ENCODE results near the gene ZNF385A.

The ZNF385A gene

DNA sequence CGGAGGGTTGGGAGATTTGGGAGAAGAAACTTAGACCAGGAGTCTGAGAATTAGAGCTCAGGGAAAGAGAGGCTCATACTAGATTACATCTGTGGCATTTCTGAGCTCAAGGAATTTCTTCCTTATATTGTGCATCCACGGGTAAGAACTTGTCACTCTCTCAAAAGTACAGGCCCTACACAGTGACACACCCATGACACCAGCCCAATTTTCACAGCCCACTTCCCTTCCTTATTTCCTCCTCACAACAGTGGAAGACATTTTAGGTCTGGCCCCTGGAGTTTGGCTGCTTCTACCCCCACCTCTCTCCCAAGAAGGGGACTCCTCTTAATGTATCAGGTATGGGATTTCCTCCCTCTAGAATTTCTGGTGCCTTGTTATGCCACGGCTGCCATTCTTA lies 9.2 kb upstream of the ZNF385A start:
- no peak for DNase-seq (ENCODE audit: low read depth in 1 of 2, low spot score in 1 of 2)

DNA sequence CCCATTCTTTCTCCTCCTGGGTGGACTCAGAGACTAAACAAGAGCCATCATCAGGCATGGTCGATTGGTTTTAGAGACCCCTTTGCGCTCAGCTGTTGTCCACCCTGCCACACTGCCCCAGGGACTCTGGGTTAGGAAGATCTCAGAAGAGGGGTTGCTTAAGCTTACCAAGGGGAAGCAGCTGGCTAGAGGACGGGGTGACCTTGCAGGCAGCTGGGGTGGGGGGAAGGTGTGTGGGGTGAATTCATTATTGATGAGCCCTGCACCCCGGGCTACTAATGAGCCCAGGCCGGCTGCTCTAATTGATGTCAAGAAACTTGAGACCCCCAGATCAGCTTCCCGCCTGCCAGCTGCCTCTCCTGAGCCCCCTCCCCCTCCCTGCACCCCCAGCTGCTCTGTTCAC lies 8.7 kb upstream of the ZNF385A start:
- DNase-seq (ENCODE audit: low read depth in 1 of 2, low spot score in 1 of 2), result no peak

DNA sequence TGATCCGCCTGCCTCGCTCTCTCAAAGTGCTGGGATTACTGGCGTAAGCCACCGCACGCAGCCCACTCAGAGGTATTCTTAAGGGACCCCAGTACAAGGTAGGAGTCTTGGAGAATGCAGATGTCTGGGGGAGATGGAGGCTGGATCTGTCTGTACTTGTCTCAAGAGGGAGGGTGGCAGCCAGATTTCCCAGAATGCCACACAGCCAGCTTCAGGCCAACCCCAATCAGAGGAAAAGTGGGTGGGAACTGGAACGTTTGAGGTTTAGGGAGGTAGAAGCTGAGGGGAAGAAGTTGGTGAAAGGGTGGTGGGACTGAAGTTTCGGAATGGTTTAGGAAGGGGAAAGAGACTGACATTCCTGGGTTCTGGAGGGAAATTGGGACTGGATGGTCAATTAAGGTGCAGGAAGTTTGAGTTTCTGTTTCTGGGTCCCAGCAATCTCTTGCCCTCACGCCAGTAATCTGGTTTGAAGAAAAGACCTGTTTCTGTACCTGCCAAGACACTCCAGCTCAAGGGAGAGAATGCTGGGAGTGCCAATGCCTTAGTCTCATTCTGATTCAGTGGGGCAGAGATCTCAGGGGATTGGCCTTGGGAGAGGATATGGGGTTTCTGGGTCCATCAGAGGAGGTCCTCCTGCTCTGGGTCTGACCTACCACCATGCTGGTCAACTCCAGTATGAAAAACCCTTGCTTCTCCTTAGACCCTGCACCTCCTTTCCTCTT lies 8.1 kb upstream of the ZNF385A start:
- no peak for DNase-seq (ENCODE audit: low read depth in 1 of 2, low spot score in 1 of 2)

DNA sequence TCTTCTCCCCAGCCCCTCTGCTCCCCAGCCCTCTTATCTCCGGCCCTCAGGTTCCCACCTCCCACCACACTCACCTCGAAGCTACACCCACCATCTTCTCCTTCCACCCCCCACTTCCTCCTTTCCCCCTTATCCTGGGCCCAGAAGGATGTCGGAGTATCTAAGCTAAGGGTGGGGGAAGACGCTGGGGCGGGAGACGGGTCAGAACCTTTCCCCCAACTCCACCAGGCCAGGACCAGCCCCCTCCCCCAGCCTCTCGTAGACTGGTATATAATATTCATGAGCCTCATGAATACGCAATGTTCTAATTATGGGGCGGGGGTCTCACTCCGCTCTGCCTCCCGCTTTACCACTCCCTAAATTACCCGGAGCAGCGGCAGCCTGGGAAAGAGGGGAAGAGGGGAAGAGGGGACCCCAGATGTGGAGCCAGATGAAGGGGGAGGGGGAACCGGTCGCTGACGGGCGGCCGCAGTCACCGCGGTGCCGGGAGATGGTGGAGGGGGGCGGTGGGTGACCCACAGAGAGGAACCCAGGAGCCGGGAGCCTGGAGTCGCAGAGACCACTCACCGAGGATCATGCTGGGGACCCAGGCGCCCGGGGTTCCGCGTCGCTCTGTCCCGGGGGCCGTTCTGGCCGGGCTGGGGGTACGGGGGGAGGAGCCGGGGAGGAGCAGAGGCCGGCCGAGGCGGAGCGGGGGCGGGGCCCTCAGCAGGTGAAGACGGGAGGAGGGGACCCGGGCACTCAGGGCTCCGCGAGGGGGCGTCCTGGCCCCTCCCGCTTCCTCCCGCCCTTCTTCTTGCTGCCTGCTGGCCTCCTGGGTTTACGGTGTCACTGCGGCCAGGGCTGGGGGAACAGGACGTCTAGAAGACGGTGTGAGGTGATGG lies 6.4 kb upstream of the ZNF385A start:
- DNase-seq (ENCODE audit: low read depth in 1 of 2, low spot score in 1 of 2), result peak; percentile 29 to 59

DNA sequence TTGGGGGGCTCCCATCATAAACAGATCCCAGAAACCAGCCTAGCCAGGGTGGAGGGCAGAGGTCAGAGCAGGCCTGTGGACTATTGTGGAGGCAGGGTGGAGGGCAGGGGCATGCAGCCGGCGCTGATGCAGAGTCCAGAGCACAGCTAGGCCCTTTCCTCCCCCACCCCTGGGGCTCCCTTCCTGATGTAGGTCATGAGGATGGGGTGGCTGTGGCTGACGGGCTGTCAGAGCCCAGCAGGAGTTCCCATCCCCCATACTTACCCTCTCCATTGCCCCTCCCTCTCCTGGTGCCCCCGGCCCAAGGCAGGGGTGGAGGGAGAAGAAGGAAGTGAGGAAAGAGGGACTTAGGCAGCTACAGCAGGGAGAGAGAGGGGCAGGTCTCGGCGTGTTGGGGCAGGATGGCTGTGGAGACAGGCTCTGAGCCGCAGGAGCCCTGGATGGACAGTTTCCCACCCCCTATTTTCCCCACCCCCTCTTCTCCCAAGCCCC lies 5.7 kb upstream of the ZNF385A start:
- no peak for DNase-seq (ENCODE audit: low read depth in 1 of 2, low spot score in 1 of 2)

DNA sequence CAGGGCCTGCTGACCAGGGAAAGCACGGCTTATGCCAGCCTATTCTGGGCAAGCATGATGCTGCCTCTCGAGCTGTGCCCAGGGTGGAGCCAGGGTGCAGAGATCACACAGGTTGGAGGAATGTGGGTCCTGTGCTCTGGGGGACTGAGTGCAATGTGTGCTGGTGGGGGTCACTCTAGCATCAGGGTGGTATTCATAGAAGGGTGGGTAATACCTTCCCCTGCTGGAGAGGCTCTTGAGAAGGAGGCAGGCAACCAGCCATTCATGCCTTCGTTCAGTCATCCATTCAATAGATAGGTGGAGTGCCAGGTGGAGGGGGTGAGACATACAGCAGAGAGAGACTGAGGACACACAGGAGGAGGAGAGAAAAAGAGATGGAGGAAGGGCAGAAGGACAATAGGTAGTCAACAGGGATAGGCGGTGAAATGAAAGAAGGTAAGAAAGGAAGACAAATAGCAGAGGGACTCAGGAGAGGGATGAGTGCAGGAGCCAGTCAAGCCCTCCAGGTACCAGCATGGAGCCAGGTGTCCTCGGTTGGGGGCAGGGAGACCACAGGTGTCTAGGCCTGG lies 5.2 kb upstream of the ZNF385A start:
- no peak for DNase-seq (ENCODE audit: low read depth in 1 of 2, low spot score in 1 of 2)

DNA sequence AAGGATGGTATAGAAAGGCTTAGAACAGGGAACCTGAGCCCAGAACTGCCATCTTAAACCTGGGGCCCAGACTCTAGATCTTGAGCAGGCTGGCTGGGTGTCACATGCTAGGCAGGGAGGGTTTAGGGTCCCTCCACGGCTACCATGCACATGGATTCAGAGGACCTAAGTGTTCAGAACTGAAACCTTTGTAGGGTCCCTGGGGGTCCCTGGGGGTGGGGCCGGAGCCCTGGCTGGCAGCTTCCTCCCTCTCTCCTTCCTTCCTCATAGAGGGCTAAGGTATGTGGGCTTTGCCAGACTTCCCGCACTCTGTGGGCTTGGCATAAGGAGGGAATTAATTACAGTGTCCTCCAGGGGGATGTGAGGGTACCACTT lies 4.6 kb upstream of the ZNF385A start:
- DNase-seq (ENCODE audit: low read depth in 1 of 2, low spot score in 1 of 2), result no peak

DNA sequence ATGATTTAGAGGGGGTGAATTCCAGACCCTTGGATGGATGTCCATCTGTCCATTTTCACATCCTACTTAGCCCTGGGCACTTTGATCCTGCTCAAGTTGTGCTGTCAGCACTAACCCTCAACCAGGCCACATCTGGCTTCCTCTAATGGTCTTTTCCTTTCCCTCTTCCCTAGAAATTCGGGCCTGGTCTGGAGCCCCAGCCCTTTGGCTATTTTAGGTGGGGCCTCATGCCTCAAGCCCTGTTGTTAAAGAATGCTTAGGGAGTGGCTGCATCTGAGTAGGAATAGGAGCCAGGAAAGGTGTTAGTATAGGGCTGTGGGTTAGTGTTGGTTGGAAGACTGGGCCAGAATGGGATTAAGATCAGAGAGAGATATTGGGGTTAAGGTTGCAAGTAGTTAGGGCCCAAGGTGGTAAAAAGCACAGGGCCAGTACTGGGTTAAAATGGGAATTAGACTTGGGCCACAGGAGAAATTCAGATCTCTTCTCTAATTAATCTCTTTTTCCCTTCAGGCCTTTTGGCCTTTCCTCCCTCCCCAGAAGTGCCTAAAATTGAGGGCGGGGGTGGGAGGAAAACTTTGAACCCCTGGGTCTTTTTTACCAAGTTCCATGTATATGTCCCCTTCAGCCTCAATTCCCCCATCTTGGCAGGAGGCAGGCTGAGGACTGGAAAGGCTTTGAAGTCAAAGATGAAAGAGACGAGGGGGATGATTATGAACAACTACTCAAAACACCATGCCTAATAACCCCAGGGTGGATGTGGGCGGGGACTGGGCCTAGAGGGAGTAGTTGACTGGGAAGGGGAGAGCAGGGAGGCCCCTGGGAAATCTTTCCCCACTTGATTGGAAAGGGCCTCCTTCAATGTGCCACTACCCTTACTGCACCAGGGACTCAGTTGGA lies 4.0 kb upstream of the ZNF385A start:
- DNase-seq (ENCODE audit: low read depth in 1 of 2, low spot score in 1 of 2), result no peak

DNA sequence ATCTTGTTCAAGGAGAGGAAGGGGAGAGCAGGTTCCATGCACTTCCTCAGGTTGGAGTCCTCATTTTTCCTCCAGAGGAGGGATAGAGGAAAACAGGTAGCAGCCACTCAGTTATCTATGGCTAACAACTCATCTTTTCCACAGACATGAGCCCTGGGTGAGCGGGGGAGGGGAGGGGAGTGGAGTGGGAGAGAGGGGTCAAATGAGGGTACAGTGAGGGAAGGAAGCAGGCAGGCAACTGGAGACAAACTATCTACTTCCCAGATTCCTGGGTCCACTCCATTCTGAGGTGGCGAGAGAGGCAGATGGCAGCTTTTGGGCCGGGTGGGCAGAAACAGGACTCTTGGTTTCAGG lies 2.6 kb upstream of the ZNF385A start:
- DNase-seq (ENCODE audit: low read depth in 1 of 2, low spot score in 1 of 2), result no peak

DNA sequence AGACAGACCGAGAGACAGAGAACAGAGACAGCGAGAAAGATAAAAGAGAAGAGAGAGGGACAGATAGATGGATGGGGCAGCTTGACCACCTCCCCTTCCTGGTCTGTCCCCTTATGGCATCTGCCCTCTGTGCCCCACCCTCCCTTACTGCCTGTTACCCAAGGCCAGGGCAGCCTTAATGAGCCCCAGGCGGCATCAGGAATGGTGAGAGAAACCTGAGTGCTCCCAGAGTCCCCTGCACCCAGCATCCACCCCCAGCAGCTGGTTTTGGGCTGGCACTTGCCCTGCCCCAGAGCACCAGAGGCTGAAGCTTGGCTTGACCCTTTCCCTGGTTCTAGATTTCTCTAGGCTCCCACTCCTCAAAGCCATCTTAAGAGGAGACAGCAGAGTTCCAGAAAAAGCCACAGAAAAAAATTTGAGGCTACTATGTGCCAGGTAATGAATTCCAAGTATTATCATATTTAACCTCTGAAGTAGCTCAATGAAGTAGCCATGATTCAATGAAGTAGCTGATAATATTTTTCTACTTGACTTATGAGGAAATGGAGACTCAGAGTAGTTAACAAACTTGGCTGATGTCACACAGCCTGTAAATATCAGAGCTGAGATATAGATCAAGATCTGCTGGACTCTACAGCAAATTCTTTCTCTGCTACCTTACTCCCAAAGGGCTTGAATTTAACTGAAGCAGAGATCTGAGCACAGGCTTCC lies 2.0 kb upstream of the ZNF385A start:
- no peak for DNase-seq (ENCODE audit: low read depth in 1 of 2, low spot score in 1 of 2)

DNA sequence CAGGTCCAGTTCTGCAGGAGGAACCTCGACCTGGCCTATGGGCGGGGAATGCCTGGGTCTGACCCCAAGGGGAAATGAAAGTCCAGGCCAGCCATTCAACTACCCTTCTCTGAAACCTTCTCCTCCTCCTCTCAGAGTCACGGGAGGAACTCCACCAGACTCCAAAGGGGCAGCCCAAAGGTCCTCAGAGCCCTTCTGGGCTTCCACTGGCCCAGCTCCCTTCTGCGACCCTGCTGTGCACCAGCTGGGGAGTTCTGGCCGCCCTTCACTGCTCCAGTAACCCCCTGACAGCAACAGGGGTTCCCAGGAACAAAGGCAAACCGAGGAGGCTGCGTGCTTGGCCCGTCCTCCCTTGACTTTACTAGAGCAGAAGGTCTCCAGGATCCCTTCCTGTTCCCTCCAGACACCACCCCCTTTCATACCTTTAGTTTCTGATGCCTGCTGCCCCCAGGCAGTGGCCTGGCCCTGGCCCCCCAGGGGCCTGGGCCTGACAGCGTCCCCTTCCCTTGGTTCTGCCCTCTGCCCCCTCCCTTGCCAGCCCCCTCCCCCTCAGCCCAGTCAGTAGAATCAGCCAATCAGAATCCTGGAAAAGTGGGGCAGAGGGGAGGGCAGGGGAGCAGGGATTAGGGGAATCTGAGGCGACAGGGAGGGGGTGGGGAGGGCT lies 850 bp upstream of the ZNF385A start:
- DNase-seq (ENCODE audit: low read depth in 1 of 2, low spot score in 1 of 2), result no peak

DNA sequence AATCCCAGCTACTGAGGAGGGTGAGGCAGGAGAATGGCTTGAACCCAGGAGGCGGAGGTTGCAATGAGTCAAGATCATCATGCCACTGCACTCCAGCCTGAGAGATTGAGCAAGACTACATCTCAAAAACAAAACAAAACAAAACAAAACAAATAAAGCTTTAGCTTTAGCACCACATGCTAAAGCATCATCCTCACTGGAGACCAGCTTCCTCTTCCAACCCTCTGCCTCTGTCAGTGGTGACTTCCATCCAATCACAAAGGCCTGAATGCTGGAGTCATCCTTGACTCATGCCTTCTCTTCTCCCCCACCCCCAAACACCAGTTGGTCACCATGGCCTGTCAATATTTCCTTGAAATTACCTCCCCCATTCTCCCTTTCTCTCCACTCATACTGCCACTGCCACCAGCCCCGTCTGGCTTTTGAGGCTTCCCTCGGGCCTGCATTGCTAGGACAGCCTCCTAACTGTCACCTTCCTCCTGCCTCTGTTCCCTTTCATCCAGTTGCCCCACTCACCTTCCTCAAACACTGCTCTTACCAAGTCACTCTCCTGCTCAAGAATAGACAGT lies 1.4 kb downstream of the ZNF385A start:
- no peak for DNase-seq (ENCODE audit: low read depth in 1 of 2, low spot score in 1 of 2)

DNA sequence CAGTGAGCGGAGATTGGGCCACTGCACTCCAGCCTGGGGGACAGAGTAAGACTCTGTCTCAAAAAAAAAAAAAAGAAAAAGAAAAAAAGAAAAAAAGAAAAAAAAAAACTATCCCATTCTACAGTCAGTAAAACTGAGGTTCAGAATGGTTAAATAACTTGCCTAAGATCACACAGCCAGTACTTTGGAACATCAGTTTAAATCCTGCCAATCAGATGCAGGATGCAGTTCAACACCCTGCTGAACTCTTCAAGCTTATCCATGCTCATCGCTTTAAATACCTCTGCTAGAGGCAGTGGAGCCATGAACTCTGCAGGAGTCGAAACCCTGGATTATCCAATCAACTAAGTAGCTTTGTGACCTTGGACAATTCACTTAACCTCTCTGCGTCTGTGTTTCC lies 3.4 kb downstream of the ZNF385A start:
- no peak for DNase-seq (ENCODE audit: low read depth in 1 of 2, low spot score in 1 of 2)

DNA sequence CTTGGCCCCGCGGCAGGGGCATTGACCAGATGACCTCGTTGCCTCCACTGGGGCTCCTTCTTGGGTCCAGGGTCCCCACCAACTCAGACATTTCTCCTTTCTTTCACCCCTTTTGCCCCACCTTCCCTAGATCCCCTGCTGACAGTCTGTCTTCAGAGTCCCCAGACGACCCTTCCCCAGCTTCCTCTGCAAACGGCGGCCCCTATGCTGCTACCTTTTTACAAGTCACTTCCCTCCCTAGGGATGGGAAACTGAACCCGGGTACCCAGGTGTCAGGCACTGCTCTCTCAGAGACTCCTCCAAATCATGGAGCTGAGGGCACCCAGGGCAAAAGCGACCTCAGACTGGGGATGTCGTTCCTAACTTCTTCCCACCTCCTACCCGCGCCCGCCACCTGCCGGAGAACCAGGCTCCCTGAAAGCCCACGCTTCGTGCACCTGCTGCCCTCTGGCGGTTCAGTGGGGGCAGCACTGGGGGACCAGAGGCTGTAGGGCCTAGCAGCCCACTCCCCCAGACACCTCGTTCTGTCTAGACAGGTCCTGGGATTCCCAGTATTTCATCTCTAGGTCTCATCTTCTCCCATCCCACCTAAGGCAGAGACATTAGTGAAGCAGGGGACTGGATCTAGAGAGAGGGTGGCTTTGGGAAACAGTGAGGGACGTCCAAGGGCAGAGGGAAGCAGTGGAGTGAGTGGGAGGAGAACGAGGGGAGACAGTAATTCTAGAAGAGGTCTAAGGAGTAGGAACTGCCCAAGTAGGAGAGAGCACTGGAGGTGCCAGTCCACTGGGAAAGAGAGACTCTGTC lies 4.9 kb downstream of the ZNF385A start:
- peak; percentile 80 to 81 for DNase-seq (ENCODE audit: low read depth in 1 of 2, low spot score in 1 of 2)

DNA sequence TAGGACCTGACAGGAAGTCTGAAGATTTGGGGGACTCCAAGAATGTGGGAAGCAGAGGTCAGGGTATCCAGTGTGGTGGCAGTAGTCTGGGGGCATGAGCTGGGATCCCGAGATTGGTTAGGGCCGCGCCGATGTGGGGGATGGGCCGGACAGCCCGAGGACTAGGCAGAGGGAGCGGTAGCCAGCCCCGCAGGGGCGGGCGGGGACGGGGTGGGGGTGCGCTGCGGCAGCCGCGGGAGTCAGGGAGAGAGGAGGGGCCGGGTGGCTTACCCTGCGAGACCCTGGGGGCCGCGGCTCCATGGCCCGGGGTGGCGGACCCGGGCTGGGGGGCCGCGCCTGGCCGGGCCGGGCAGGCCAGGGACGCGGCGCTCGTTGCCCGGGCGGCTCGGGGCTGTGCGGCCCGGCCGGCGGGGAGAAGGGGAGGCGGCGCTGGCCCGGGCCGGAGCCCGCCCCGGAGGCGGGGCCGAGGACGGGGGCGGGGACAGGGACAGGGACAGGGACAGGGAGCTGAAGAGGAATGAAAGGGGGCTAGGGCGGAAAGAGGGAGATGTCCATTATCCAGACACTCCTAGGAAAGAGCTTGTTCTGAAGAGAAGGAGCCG lies 5.6 kb downstream of the ZNF385A start:
- no peak for DNase-seq (ENCODE audit: low read depth in 1 of 2, low spot score in 1 of 2)

DNA sequence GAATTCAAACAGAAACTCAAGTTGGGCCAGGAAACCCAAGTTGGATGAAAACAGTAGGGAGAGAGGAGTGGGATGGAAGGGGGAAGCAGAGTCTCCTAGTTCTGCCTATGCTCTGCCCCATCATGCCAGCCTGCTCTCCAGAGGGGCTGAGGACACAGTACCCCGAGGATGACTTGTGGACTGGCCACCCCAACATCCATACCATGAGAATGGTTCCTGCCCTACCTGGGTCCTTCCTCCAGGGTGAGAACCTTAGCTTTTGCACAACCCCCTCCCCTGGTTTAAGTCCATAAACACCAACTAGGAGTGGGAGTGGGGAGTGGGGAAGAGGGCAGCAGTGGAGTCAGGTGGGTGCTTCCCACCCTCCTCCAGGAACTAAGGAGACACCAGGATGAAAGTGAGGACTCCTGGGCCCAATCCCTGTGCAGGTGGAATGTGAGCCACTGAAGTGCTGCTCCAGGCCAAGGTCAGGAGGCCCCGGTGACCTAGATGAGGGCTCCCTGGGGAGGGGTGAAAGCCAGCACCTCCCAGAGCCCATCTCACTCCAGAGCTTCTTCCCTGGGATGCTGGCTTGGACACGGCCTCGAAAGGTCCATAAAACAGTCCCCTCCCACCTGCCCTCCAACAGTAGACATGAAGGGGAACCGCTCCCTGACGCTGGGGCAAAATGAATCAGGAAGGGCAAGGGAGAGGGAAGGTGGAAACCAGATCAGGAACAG lies 6.6 kb downstream of the ZNF385A start:
- DNase-seq (ENCODE audit: low read depth in 1 of 2, low spot score in 1 of 2), result no peak

DNA sequence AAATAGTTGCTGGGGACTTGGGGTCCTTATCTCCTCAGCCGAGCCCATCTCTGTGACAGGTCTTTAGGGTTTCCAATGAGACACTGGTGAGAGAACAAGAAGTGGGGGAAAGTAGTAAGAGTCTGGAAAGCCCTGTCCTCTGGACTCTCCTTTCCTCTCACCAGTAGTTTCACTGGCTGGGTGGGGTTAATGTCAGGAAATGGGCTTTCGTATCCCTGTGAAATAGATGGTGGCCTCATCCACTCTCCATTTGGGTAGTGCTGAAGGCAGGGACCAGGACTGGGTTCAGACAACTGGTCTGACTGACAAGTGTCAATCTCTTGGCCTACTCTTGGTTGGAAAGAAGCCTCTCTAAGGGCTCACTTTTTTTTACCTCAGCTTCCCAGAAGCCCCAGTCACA lies 7.5 kb downstream of the ZNF385A start:
- no peak for DNase-seq (ENCODE audit: low read depth in 1 of 2, low spot score in 1 of 2)

DNA sequence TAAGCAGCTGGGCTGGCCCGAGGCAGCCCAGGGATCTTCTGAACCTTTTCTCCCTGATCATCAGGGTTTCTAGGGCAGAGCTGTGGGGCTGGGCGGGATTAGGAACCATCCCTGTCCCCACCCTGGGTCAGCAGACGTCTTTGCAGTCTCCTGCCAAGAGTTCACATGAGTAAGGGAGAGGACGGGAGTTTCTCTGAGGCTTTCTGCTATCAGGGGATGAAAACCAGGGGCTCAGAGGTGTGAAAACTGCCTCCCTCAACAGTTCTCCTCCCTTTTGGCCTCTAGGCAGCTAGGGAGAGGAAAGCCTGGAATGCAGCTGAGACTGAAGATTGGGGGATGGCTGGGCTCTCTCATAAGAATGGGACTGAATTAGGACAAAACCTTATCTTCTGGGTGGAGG lies 7.9 kb downstream of the ZNF385A start:
- DNase-seq (ENCODE audit: low read depth in 1 of 2, low spot score in 1 of 2), result no peak
